ENCODE measurements around the gene RTN4.

GRCh38 chr2:55093381-55093780 lies 43.1 kb upstream of the RTN4 start:
- TF ChIP-seq CTCF (conservative IDR thresholded peaks at IDR 0.05) (no peak), EZH2 (IDR thresholded peaks at IDR 0.05; ENCODE audit: low read depth) (no peak)

Measured in PC-9 (cell line).